ENCODE results near the gene FAM156B.
"Not testable (repeated sequence)": the region's sequence is repeated elsewhere in the genome, so short reads cannot be mapped to it uniquely, and the experiment has no call there.

Gene FAM156B

DNA sequence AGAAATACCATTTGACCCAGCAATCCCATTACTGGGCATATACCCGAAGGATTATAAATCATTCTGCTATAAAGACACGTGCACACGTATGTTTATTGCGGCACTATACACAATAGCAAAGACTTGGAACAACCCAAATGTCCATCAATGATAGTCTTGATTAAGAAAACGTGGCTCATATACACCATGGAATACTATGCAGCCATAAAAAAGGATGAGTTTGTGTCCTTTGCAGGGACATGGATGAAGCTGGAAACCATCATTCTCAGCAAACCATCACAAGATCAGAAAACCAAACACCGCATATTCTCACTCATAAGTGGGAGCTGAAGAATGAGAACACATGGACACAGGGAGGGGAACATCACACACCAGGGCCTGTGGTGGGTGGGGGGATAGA is 33.1 kb downstream of the FAM156B start:
- DNase-seq, result not testable (repeated sequence)

DNA sequence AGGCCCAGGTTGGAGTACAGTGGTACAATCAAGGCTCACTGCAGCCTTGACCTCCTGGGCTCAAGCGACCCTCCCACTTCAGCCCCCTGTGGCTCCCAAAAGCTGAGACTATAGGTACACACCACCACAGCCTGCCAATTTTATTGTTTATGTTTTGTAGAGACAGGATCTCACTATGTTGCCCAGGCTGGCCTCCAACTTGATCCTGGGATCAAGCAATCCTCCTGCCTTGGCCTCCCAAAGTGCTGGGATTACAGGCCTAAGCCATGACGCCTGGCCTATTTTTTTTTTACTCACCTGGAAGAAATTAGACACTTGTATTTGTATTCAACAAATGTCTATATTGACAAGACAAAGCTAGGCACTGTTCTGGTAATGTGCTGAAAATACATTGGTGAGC is 36.1 kb downstream of the FAM156B start:
- no peak for DNase-seq

DNA sequence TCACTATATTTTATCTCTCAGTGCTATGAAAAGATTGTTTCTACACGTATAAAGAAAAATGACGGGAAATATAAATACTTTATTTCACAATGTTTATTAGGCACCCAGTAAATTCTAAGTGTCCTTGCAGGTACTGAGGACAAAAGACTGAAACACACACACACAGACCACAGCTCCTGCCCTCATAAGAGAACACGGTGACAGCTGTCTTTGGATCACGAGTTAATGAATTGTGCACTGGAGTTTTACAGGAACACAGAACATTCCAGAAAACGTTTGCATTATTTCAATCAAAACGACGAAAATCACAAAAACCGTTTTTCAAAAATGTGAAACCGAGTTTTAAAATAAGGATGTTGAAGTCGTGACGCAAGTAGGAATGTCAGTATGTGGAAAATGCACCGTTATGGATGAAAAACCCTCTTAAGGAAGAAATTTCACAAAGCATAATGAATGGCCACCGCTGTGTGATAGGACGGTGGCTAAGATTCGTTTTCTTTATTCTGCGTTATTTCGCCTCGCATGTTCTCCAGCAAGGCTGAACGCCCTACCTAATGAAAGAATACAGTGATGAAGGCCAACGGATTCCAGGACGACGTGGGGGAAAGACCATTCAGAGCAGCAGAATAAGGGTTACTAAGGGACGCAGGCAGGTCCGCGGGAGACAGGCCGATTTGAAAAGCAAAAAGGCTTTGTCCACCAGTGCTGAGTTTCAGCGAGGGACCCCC is 37.0 kb downstream of the FAM156B start:
- DNase-seq, result peak; percentile 73

DNA sequence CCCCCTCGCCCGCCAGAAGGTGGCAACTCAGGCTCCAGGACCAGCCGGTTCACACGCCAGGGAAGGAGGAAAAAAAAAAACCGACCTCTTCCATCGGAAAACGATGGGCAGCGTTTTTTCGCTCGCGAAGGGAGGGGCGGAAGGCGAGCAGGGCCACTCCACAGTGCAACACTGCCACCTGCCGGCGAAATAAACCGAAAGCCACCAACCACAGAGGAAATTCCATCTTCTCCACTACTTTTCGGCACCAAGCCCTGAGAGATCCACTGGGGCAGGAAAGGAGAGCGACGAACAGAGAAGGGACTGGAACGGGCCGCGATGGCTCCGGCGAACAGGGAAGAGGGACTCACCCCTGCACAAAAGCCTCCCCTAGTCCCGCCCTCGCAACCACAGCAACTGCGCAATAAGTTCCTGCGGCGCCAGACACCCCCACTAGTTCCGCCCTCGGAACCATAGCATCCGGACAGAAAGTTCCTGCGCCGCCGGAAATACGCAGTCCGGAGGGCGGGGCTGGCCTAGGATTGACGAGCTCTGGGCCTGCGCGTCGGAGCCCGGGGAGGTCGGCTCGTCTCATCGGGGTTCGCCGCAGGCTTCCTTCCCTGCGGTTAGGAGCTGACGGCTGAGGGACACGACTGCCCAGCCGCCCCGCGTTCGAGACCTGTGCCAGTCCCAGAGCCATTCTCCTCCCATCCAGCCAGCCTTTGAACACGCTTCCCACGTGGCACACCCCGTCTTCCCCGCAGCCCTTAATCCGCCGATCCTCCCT is 37.8 kb downstream of the FAM156B start:
- DNase-seq, result peak; percentile 73

DNA sequence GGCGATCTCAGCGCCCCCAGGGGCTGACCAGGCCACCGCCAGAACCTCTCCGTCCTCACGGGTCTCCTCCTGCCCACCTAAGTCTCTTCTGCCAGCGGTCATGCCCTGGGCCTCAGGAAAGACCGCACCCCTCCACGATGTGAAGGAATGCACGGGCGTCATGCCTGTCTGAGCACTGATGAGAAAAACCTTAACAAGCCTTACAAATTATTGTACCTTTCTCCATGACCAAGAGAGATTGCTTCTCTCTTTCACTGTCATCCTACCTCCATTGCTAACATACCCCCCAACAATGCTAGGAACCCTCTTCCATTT is 38.3 kb downstream of the FAM156B start:
- not testable (repeated sequence) for DNase-seq

DNA sequence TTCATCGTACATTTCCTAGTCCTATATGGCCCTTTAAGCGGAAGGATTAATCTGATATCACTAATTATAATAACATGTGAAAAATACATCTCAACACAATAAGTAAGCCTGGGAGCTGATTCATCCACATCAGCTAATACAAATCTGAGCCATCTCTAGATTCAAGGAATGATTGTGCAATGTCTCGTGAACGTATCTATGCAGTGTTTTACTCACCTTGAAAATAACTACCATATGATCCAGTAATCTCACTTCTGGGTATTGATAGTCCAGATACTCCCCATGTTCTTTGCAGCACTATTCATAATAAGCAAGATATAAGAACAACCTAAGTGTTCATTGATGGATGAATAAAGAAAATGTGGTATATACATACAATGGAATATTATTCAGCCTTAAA is 43.6 kb downstream of the FAM156B start:
- DNase-seq, result not testable (repeated sequence)

- not testable (repeated sequence) for DNase-seq
These were observed 44.6 kb downstream of the FAM156B start for GRCh38 chrX:52941728-52942127.

- not testable (repeated sequence) for DNase-seq
These were observed 48.8 kb downstream of the FAM156B start for GRCh38 chrX:52945838-52946494.

DNA sequence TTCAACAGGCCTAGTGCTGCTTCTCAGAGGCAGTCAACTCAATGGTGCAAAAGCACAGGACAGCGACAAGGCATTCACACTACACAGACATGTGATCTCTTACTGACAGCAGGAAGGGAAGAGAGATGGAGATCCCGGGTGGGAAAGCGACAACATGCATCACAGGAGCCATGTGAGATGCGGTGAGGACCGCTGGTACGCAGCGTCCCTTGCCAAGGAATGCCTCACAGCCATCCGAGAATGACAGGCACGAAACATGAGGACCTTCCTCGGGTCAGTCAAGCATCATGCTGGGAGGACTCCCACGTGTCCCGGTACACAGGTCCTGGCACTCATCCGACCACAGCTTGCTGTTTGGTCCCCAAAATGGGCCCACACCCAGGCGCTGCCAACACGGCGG is 50.4 kb downstream of the FAM156B start:
- not testable (repeated sequence) for DNase-seq

GRCh38 chrX:52948265-52948664 is 51.1 kb downstream of the FAM156B start:
- DNase-seq, result not testable (repeated sequence)

GRCh38 chrX:52949325-52949724 is 52.2 kb downstream of the FAM156B start:
- DNase-seq, result not testable (repeated sequence)

DNA sequence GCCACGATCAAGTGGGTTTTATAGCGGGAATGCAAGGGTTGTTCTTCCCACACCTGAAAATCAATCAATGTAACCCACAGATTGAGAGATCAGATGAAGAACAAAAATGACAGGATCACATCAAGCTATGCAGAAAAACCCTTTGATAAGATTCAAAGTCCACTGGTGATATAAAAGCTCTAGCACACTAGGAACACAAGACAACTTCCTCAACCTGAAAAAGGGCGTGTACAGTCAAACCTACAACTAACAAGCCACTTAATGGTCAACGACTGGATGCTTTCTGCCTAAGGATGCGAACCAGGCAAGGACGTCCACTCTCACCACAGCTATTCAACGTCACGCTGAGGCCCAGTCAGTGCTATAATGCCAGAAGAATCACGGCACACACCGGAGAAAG is 52.8 kb downstream of the FAM156B start:
- not testable (repeated sequence) for DNase-seq

Data from kidney glomerular epithelial cell (primary cell).